ENCODE measurements around the gene INTS12. TPM values are rescaled to one million over a fixed set of nuclear protein-coding genes. Genes with fewer than 3 reads are reported as not detected.
"Not testable (repeated sequence)": the region's sequence is repeated elsewhere in the genome, so short reads cannot be mapped to it uniquely, and the experiment has no call there.

Gene INTS12
- total and polyA plus RNA-seq, 4 experiments from 2014 or later: 16.6 to 29.5 (median 23.5) TPM

DNA sequence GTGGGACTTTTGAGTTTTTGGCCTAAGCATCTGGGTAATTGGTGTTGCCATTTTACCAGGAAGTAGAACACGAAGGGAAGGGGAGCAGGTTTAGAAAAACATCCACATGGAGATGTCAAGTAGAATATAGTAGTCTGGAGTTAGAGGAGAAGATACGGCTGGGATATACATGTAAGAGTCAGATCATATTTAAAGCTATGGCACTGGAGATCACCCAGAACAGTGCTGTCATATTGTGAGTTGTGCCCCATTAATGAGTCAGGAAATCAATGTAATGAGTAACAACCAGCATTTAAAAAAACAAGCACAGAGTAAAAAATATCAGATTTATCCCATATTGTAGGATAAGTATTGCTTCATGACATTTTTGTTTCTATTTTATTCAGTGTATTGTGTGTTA lies 4.3 kb upstream of the INTS12 start:
- peaks cover 0 to 13% of the 10 kb centered on the region in 2 donors for H3K36me3 Mint-ChIP-seq
- H3K27me3 Mint-ChIP-seq: no peaks in the 10 kb centered on the region
- intact Hi-C loops (cut with micrococcal nuclease): no loop called here
- H3K4me1 Mint-ChIP-seq: peaks cover 9 to 20% (median 11%) of the 10 kb centered on the region in 4 donors
- no peak for DNase-seq
- peak overlapping the region in 1 of 7 donors; percentile 81 for H3K27ac Mint-ChIP-seq
- Histone ChIP-seq H3K4me3 (ENCODE audit: low read length in 2 of 2) (no peak overlapping the region), H3K4me1 (ENCODE audit: insufficient read depth, low read length) (peaks cover 14% of the 10 kb centered on the region), H3K27me3 (ENCODE audit: insufficient read depth, low read length) (no peaks in the 10 kb centered on the region), H3K27ac (ENCODE audit: low read depth, low read length) (no peak overlapping the region), H3K36me3 (ENCODE audit: insufficient read depth, low read length) (no peaks in the 10 kb centered on the region), H3K9me3 (ENCODE audit: control insufficient read depth in 1 of 2, low read length in 2 of 2) (no peaks in the 10 kb centered on the region)
- ChIA-PET CTCF (ENCODE audit: partially characterized antibody) (interaction anchor here (1.6 kb wide), 1 partner anchor 239 kb away, joined by 5 read pairs; the partner anchor contains the start of gene PPA2), POLR2A (ENCODE audit: partially characterized antibody) (no interaction called here)
- no peaks in the 10 kb centered on the region for H3K9me3 Mint-ChIP-seq
- H3K4me3 Mint-ChIP-seq: no peak overlapping the region

GRCh38 chr4:105710678-105711077 lies 2.2 kb upstream of the INTS12 start:
- intact Hi-C loops (cut with micrococcal nuclease): no loop called here
- DNase-seq: no peak
- ChIA-PET CTCF (ENCODE audit: partially characterized antibody) (interaction anchor here (0.6 to 1.4 kb wide), 3 partner anchors 17 to 236 kb away, joined by 3 to 4 read pairs (median 3); partner anchors contain the start of gene PPA2), POLR2A (ENCODE audit: partially characterized antibody) (no interaction called here)
- Histone ChIP-seq H3K27ac (ENCODE audit: low read depth, low read length) (no peak overlapping the region), H3K4me3 (ENCODE audit: low read length in 2 of 2) (no peak overlapping the region), H3K36me3 (ENCODE audit: insufficient read depth, low read length) (no peaks in the 10 kb centered on the region), H3K4me1 (ENCODE audit: insufficient read depth, low read length) (peaks cover 21% of the 10 kb centered on the region), H3K27me3 (ENCODE audit: insufficient read depth, low read length) (no peaks in the 10 kb centered on the region), H3K9me3 (ENCODE audit: control insufficient read depth in 1 of 2, low read length in 2 of 2) (no peaks in the 10 kb centered on the region)
- Mint-ChIP-seq H3K4me3 (no peak overlapping the region), H3K9me3 (no peaks in the 10 kb centered on the region), H3K27ac (no peak overlapping the region), H3K4me1 (peaks cover 21 to 41% (median 26%) of the 10 kb centered on the region in 4 donors), H3K27me3 (no peaks in the 10 kb centered on the region), H3K36me3 (peaks cover 0 to 13% of the 10 kb centered on the region in 2 donors)

DNA sequence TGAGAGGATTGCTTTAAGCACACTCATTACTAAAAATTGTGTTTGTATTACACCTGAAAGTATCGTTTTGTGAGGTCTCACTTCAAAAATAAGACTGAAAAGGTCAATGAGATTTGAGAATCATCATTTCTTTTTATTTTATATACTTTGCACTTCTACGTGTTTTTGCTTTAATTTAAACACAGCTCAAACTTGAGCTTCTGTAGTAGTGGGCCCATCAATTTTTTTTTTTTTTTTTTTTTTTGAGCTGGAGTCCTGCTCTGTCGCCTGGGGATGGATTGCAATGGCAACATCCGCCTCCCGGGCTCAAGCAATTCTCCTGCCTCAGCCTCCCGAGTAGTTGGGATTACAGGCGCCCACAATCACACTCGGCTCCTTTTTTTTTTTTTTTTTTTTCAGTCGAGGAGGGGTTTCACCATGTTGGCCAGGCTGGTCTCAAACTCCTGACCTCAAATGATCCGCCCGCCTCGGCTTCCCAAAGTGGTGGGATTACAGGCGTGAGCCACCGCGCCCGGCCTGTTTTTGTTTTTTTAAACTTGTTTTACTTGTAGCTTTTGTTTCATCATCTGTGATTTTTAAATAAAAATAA lies 1.6 kb upstream of the INTS12 start:
- H3K4me3 ChIP-seq (ENCODE audit: low read length in 2 of 2): no peak overlapping the region
- Mint-ChIP-seq H3K4me1 (peaks cover 23 to 45% (median 29%) of the 10 kb centered on the region in 4 donors), H3K36me3 (peaks cover 0 to 13% of the 10 kb centered on the region in 2 donors), H3K4me3 (peak overlapping the region in 6 of 8 donors; percentile 27 to 100 (median 80)), H3K9me3 (no peaks in the 10 kb centered on the region), H3K27ac (peak overlapping the region in 1 of 7 donors; percentile 93), H3K27me3 (no peaks in the 10 kb centered on the region)
- no peaks in the 10 kb centered on the region for H3K36me3 ChIP-seq (ENCODE audit: insufficient read depth, low read length)
- H3K4me1 ChIP-seq (ENCODE audit: insufficient read depth, low read length): peaks cover 20% of the 10 kb centered on the region
- no peaks in the 10 kb centered on the region for H3K27me3 ChIP-seq (ENCODE audit: insufficient read depth, low read length)
- ChIA-PET POLR2A (ENCODE audit: partially characterized antibody) (no interaction called here), CTCF (ENCODE audit: partially characterized antibody) (interaction anchor here (0.6 to 1.1 kb wide), 5 partner anchors 9 to 236 kb away, joined by 3 to 4 read pairs (median 3); partner anchors contain the start of gene PPA2)
- H3K27ac ChIP-seq (ENCODE audit: low read depth, low read length): no peak overlapping the region
- intact Hi-C loops (cut with micrococcal nuclease): no loop called here
- H3K9me3 ChIP-seq (ENCODE audit: control insufficient read depth in 1 of 2, low read length in 2 of 2): no peaks in the 10 kb centered on the region
- no peak for DNase-seq

DNA sequence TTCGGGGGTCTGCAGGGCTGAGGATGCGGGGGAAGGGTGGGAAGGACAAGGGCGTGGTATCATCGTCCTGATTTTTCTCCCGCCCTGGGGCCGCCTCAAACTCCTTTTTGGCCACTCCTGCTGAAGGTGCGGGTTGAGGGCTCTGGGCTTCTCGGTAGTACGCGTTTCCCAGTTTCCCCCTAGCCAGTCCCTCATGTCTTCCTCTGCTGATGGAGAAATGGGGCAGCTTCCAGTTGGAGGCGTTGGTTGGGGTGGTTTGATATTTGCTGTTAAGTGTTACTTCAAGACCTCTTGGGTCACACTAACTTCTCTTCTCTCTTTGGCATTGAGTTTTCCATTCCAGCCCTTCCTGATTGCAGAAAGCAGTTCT lies 577 bp upstream of the INTS12 start:
- Mint-ChIP-seq H3K4me1 (peaks cover 23 to 45% (median 29%) of the 10 kb centered on the region in 4 donors), H3K9me3 (no peaks in the 10 kb centered on the region), H3K4me3 (peak overlapping the region; percentile 99 to 100 (median 100)), H3K27ac (peak overlapping the region; percentile 85 to 99 (median 97)), H3K36me3 (peaks cover 0 to 13% of the 10 kb centered on the region in 2 donors), H3K27me3 (no peaks in the 10 kb centered on the region)
- POLR2A ChIA-PET (ENCODE audit: partially characterized antibody): interaction anchor here (1.8 kb wide), 1 partner anchor 235 kb away, joined by 7 read pairs; the partner anchor contains the start of gene PPA2
- Histone ChIP-seq H3K4me1 (ENCODE audit: insufficient read depth, low read length) (peaks cover 20% of the 10 kb centered on the region), H3K4me3 (ENCODE audit: low read length in 2 of 2) (peak overlapping the region; percentile 70 to 92), H3K36me3 (ENCODE audit: insufficient read depth, low read length) (no peaks in the 10 kb centered on the region), H3K9me3 (ENCODE audit: control insufficient read depth in 1 of 2, low read length in 2 of 2) (no peaks in the 10 kb centered on the region), H3K27ac (ENCODE audit: low read depth, low read length) (peak overlapping the region; percentile 65), H3K27me3 (ENCODE audit: insufficient read depth, low read length) (no peaks in the 10 kb centered on the region)
- DNase-seq: peak in 1 of 5 donors; percentile 35
- CTCF ChIA-PET (ENCODE audit: partially characterized antibody): interaction anchor here (1.0 to 1.5 kb wide), 5 partner anchors 8 to 235 kb away, joined by 3 to 4 read pairs (median 3); partner anchors contain the start of gene PPA2
- intact Hi-C loops (cut with micrococcal nuclease): loop anchor here (10.0 kb wide), 1 partner anchor 774 kb away; no protein-coding TSS in a partner anchor

- H3K27me3 ChIP-seq (ENCODE audit: insufficient read depth, low read length): no peaks in the 10 kb centered on the region
- H3K36me3 Mint-ChIP-seq: peaks cover 0 to 13% of the 10 kb centered on the region in 2 donors
- peak overlapping the region; percentile 65 for H3K27ac ChIP-seq (ENCODE audit: low read depth, low read length)
- DNase-seq: peak in 3 of 5 donors; percentile 7 to 14 (median 11)
- no peaks in the 10 kb centered on the region for H3K9me3 Mint-ChIP-seq
- no peaks in the 10 kb centered on the region for H3K9me3 ChIP-seq (ENCODE audit: control insufficient read depth in 1 of 2, low read length in 2 of 2)
- peaks cover 20% of the 10 kb centered on the region for H3K4me1 ChIP-seq (ENCODE audit: insufficient read depth, low read length)
- peak overlapping the region; percentile 93 to 99 (median 98) for H3K27ac Mint-ChIP-seq
- ChIA-PET POLR2A (ENCODE audit: partially characterized antibody) (interaction anchor here (1.1 to 1.8 kb wide), 2 partner anchors 12 to 234 kb away, joined by 3 to 7 read pairs; partner anchors contain the start of gene PPA2), CTCF (ENCODE audit: partially characterized antibody) (interaction anchor here (1.1 to 1.5 kb wide), 2 partner anchors 11 to 13 kb away, joined by 3 read pairs; no protein-coding TSS in a partner anchor)
- H3K4me3 ChIP-seq (ENCODE audit: low read length in 2 of 2): peak overlapping the region; percentile 70 to 92
- intact Hi-C loops (cut with micrococcal nuclease): loop anchor here (1.0 to 10.0 kb wide), 4 partner anchors 234 to 773 kb away; partner anchors contain the start of genes AIMP1, TBCK and TET2
- no peaks in the 10 kb centered on the region for H3K27me3 Mint-ChIP-seq
- H3K36me3 ChIP-seq (ENCODE audit: insufficient read depth, low read length): no peaks in the 10 kb centered on the region
- peaks cover 23 to 45% (median 29%) of the 10 kb centered on the region in 4 donors for H3K4me1 Mint-ChIP-seq
- peak overlapping the region; percentile 99 to 100 (median 100) for H3K4me3 Mint-ChIP-seq
Observed at GRCh38 chr4:105707782-105708180, 708 bp downstream of the INTS12 start.

GRCh38 chr4:105698607-105699006 lies 9.9 kb downstream of the INTS12 start:
- H3K4me3 Mint-ChIP-seq: no peak overlapping the region
- H3K36me3 Mint-ChIP-seq: peaks cover 25 to 41% of the 10 kb centered on the region in 2 donors
- Histone ChIP-seq H3K4me1 (ENCODE audit: insufficient read depth, low read length) (no peaks in the 10 kb centered on the region), H3K9me3 (ENCODE audit: control insufficient read depth in 1 of 2, low read length in 2 of 2) (no peaks in the 10 kb centered on the region), H3K27ac (ENCODE audit: low read depth, low read length) (no peak overlapping the region), H3K4me3 (ENCODE audit: low read length in 2 of 2) (no peak overlapping the region), H3K27me3 (ENCODE audit: insufficient read depth, low read length) (no peaks in the 10 kb centered on the region), H3K36me3 (ENCODE audit: insufficient read depth, low read length) (peaks cover 9% of the 10 kb centered on the region)
- no peaks in the 10 kb centered on the region for H3K27me3 Mint-ChIP-seq
- CTCF ChIA-PET (ENCODE audit: partially characterized antibody): interaction anchor here (1.0 kb wide), 2 partner anchors 17 to 225 kb away, joined by 3 read pairs; partner anchors contain the start of gene PPA2
- no peaks in the 10 kb centered on the region for H3K9me3 Mint-ChIP-seq
- peaks cover 7 to 12% (median 9%) of the 10 kb centered on the region in 4 donors for H3K4me1 Mint-ChIP-seq
- DNase-seq: no peak
- POLR2A ChIA-PET (ENCODE audit: partially characterized antibody): no interaction called here
- H3K27ac Mint-ChIP-seq: no peak overlapping the region
- intact Hi-C loops (cut with micrococcal nuclease): no loop called here

DNA sequence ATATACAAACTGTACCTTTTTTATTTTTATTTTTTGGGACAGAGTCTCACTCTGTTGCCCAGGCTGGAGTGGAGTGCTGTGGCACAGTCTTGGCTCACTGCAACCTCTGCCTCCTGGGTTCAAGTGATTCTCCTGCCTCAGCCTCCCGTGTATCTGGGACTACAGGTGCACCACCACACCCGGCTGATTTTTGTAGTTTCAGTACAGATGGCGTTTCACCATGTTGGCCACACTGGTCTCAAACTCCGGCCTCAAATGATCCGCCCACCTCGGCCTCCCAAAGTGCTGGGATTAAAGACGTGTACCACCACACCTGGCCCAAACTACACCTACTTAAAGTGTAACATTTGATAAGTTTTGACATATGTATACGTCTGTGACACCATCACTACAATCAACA lies 12.7 kb downstream of the INTS12 start:
- Mint-ChIP-seq H3K4me1 (peaks cover 6 to 11% (median 8%) of the 10 kb centered on the region in 4 donors), H3K36me3 (peaks cover 31 to 57% of the 10 kb centered on the region in 2 donors)
- DNase-seq; H3K27ac ChIP-seq (ENCODE audit: low read depth, low read length); POLR2A ChIA-PET (ENCODE audit: partially characterized antibody); H3K4me3 ChIP-seq (ENCODE audit: low read length in 2 of 2); H3K27ac Mint-ChIP-seq; intact Hi-C loops (cut with micrococcal nuclease); H3K27me3 ChIP-seq (ENCODE audit: insufficient read depth, low read length); H3K9me3 Mint-ChIP-seq; H3K4me1 ChIP-seq (ENCODE audit: insufficient read depth, low read length); H3K9me3 ChIP-seq (ENCODE audit: control insufficient read depth in 1 of 2, low read length in 2 of 2); H3K27me3 Mint-ChIP-seq; H3K4me3 Mint-ChIP-seq: not testable (repeated sequence)
- CTCF ChIA-PET (ENCODE audit: partially characterized antibody): interaction anchor here (1.2 kb wide), 1 partner anchor 12 kb away, joined by 3 read pairs; the partner anchor contains the start of genes GSTCD and INTS12
- peaks cover 20% of the 10 kb centered on the region for H3K36me3 ChIP-seq (ENCODE audit: insufficient read depth, low read length)
